AG20443 (cell line): Measurements from ENCODE around the gene TRPM1.

Experiments
- DNase-seq: peaks from one replicate; pipeline ENCODE4 v3.0.0; 2012; ENCODE audit warnings: low spot score, mixed read lengths

TRPM1 gene

GRCh38 chr15:31016446-31016915 is 85.0 kb downstream of the TRPM1 start:
- peak; percentile 35 for DNase-seq

GRCh38 chr15:31014608-31014925 is 87.0 kb downstream of the TRPM1 start:
- DNase-seq: no peak

- no peak for DNase-seq
These were observed 87.5 kb downstream of the TRPM1 start for GRCh38 chr15:31013863-31014607.

- no peak for DNase-seq
These were observed 89.1 kb downstream of the TRPM1 start for GRCh38 chr15:31012455-31012854.

GRCh38 chr15:31010036-31010435 is 91.5 kb downstream of the TRPM1 start:
- no peak for DNase-seq

GRCh38 chr15:31005660-31006059 is 95.9 kb downstream of the TRPM1 start:
- no peak for DNase-seq

- DNase-seq: no peak
These were observed 97.2 kb downstream of the TRPM1 start for GRCh38 chr15:31004220-31004733.

GRCh38 chr15:31001702-31002101 is 99.8 kb downstream of the TRPM1 start:
- no peak for DNase-seq

GRCh38 chr15:30999729-31000128 is 101.8 kb downstream of the TRPM1 start:
- no peak for DNase-seq

GRCh38 chr15:30997270-30997669 is 104.3 kb downstream of the TRPM1 start:
- no peak for DNase-seq

- no peak for DNase-seq
These were observed 109.2 kb downstream of the TRPM1 start for GRCh38 chr15:30992249-30992864.

GRCh38 chr15:30991255-30992235 is 110.0 kb downstream of the TRPM1 start, which contains the start of gene MTMR10:
TSS of gene MTMR10 (minus strand) at chr15:30991628. CDS start at chr15:30991506, 122 bp downstream.
- DNase-seq: peak; percentile 98

- peak; percentile 9 for DNase-seq
These were observed 110.9 kb downstream of the TRPM1 start for GRCh38 chr15:30990446-30991254.

GRCh38 chr15:30990036-30990435 is 111.5 kb downstream of the TRPM1 start:
- no peak for DNase-seq

GRCh38 chr15:30985081-30985531 is 116.4 kb downstream of the TRPM1 start:
- DNase-seq: peak; percentile 37

- no peak for DNase-seq
These were observed 117.0 kb downstream of the TRPM1 start for GRCh38 chr15:30984542-30984941.

- no peak for DNase-seq
These were observed 117.4 kb downstream of the TRPM1 start for GRCh38 chr15:30984118-30984517.

GRCh38 chr15:30979457-30979856 is 122.1 kb downstream of the TRPM1 start:
- DNase-seq: no peak

- DNase-seq: no peak
These were observed 123.2 kb downstream of the TRPM1 start for GRCh38 chr15:30978328-30978727.

GRCh38 chr15:30974112-30974511 is 127.4 kb downstream of the TRPM1 start:
- DNase-seq: no peak

GRCh38 chr15:30973379-30973778 is 128.1 kb downstream of the TRPM1 start:
- DNase-seq: no peak
